ENCODE results near the gene SH3GL3. TPM values are rescaled to one million over a fixed set of nuclear protein-coding genes. Genes with fewer than 3 reads are reported as not detected.

SH3GL3 gene
- total RNA-seq, 1 experiment from 2014 or later = not detected

DNA sequence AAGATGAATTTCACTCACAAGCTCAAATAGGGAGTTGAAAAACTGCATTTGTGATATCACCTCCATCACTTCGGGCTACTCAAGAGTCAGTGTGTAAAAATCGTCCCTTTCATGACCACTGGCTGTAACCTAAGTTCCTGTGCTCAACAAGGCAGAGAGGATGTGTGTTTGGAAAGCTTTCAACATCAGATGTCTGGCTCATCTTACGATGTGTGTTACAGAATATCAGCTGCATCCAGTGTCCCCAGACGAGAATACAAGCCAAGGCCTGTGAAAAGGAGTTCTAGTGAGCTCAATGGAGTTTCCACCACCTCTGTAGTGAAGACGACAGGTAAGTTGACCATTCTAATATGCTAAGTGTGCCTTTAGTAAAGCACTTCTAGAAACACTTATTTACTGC is 141.3 kb downstream of the SH3GL3 start:
- no peak overlapping the region for H3K27ac ChIP-seq (ENCODE audit: low read length)
- CTCF ChIA-PET = no interaction called here
- in situ Hi-C loops (cut with HindIII; ENCODE audit: low pct_unique_long_range_greater_than_20kb, low sequenced_read_pairs) = no loop called here

DNA sequence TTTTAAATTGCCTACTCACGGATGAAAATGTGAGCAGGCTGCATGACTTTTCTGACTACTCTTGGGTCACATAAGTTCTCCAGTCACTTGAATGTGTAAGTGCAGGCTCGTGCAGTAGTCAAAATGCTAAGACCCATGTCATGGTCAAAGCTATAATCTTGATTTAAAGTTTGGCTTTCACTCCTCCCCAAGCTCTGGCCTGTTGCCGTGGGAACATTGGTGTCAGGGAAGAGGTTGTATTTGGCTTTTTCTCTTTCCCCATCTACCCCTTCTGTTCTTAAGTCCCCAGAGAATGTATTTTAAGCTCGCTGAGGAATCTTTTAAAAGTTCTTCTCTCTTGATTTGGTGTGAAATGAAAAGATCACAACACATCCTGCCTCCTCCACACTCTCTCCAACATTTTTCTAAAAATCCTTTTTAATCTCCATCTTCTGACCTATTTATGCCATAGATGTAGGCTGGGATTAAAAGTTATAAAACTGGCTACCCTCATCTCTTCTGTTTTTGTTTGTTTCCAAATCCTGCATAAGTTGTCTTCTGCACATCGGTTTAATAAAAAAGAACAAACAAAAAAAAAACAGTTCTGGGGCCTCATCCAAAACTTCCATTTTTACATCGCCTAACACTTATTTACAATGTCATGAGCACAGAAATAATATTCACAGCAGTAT is 145.4 kb downstream of the SH3GL3 start:
- TF ChIP-seq TCF7L2 (IDR thresholded peaks at IDR 0.05; ENCODE audit: low read depth, low read length) (no peak), CTCF (IDR thresholded peaks at IDR 0.05) (no peak), SIN3A (IDR thresholded peaks at IDR 0.05; ENCODE audit: borderline replicate concordance, insufficient read depth, low read depth, low read length) (no peak), POLR2AphosphoS5 (IDR thresholded peaks at IDR 0.05; ENCODE audit: low read depth, low read length) (no peak)
- no peaks in the 10 kb centered on the region for H3K27me3 ChIP-seq (ENCODE audit: control insufficient read depth, insufficient read depth, low read length)
- H3K9me3 ChIP-seq (ENCODE audit: control insufficient read depth, insufficient read depth, low read depth, low read length) = no peaks in the 10 kb centered on the region
- intact Hi-C loops (cut with micrococcal nuclease; ENCODE audit: unreplicated experiment) (no loop called here), in situ Hi-C loops (cut with HindIII; ENCODE audit: low pct_unique_long_range_greater_than_20kb, low sequenced_read_pairs) (no loop called here)
- ChIA-PET CTCF (no interaction called here), POLR2A (no interaction called here)
- BruUV-seq (replicated peaks) = no TSS peak
- no peak overlapping the region for H3K4me3 ChIP-seq (ENCODE audit: low read depth in 2 of 2, low read length in 2 of 2)
- DNase-seq (ENCODE audit: low read depth, low spot score) (no peak), ATAC-seq (no peak)
- no peaks in the 10 kb centered on the region for H3K36me3 ChIP-seq (ENCODE audit: control insufficient read depth, insufficient read depth, low read length)
- no peak overlapping the region for H3K27ac ChIP-seq (ENCODE audit: low read length)
- no peaks in the 10 kb centered on the region for H3K4me1 ChIP-seq (ENCODE audit: control insufficient read depth, insufficient read depth, low read length)

More for the DNA sequence above, 141.3 kb downstream of the SH3GL3 start:
- no peaks in the 10 kb centered on the region for H3K36me3 ChIP-seq (ENCODE audit: control insufficient read depth, insufficient read depth, low read length)
- TF ChIP-seq SIN3A (IDR thresholded peaks at IDR 0.05; ENCODE audit: borderline replicate concordance, insufficient read depth, low read depth, low read length) (no peak), CTCF (IDR thresholded peaks at IDR 0.05) (no peak), POLR2AphosphoS5 (IDR thresholded peaks at IDR 0.05; ENCODE audit: low read depth, low read length) (no peak), REST (IDR thresholded peaks at IDR 0.05; ENCODE audit: insufficient read depth in 1 of 2, low read depth in 2 of 2, low read length in 1 of 2) (no peak), TCF7L2 (IDR thresholded peaks at IDR 0.05; ENCODE audit: low read depth, low read length) (no peak)
- no peak for ATAC-seq
- intact Hi-C loops (cut with micrococcal nuclease; ENCODE audit: unreplicated experiment) = no loop called here
- H3K4me1 ChIP-seq (ENCODE audit: control insufficient read depth, insufficient read depth, low read length) = no peaks in the 10 kb centered on the region
- no peak overlapping the region for H3K4me3 ChIP-seq (ENCODE audit: low read depth in 2 of 2, low read length in 2 of 2)
- BruUV-seq (replicated peaks) = no TSS peak
- H3K9me3 ChIP-seq (ENCODE audit: control insufficient read depth, insufficient read depth, low read depth, low read length) = no peaks in the 10 kb centered on the region
- POLR2A ChIA-PET = no interaction called here
- DNase-seq (ENCODE audit: low read depth, low spot score) = no peak
- H3K27me3 ChIP-seq (ENCODE audit: control insufficient read depth, insufficient read depth, low read length) = no peaks in the 10 kb centered on the region
